AG04450 (cell line): Measurements from ENCODE around the gene SOX18. TPM values are rescaled to one million over a fixed set of nuclear protein-coding genes. Genes with fewer than 3 reads are reported as not detected.

Experiments used
- CTCF ChIA-PET: fragments of 300-600, 350-600 bp; formaldehyde crosslinking; extraction: SDS; loops from one replicate; lab custom pipeline; 2022; ENCODE audit warnings: antibody characterized with exemption, inconsistent platforms; lab: Charles Lee
- POLR2A ChIA-PET: fragments of 350-600 bp; formaldehyde crosslinking; extraction: SDS; loops from one replicate; lab custom pipeline; 2021; ENCODE audit warnings: antibody characterized with exemption, inconsistent platforms; lab: Yijun Ruan, JAX
- DNase-seq: peaks from one replicate; pipeline ENCODE4 v3.0.0-alpha.2; 2011; ENCODE audit warnings: low read depth, low spot score
- H3K27ac ChIP-seq: one replicate; pipeline ENCODE4 v1.5.1; 2012; ENCODE audit warnings: low read depth, low read length, control low read depth
- H3K27me3 ChIP-seq: one replicate; pipeline ENCODE4 v1.6.0; 2012; ENCODE audit warnings: low read length; ENCODE audit not compliant: control insufficient read depth, insufficient read depth
- H3K4me3 ChIP-seq: 2 replicates; pipeline ENCODE4 v1.5.1; 2011; ENCODE audit warnings: mild to moderate bottlenecking, low read depth, low read length, control low read depth
- H3K9me3 ChIP-seq: 2 replicates; pipeline ENCODE4 v1.5.1; 2012; ENCODE audit warnings: low read length; ENCODE audit not compliant: control insufficient read depth, insufficient read depth
- polyA plus RNA-seq: library from polyadenylated mRNA; depleted of rRNA; stranded (reverse); fragments of >200 nt; gene quantifications from 2 replicates; pipeline ENCODE4 v1.2.3, GENCODE V29; 2011
- TF ChIP-seq, protein P1 (sequence below): IDR thresholded peaks from 2 replicates; pipeline ENCODE4 v1.5.1; 2011; ENCODE audit warnings: low read depth, low read length, control low read depth, inconsistent platforms

Gene SOX18
- polyA plus RNA-seq, 1 experiment, result not detected

DNA sequence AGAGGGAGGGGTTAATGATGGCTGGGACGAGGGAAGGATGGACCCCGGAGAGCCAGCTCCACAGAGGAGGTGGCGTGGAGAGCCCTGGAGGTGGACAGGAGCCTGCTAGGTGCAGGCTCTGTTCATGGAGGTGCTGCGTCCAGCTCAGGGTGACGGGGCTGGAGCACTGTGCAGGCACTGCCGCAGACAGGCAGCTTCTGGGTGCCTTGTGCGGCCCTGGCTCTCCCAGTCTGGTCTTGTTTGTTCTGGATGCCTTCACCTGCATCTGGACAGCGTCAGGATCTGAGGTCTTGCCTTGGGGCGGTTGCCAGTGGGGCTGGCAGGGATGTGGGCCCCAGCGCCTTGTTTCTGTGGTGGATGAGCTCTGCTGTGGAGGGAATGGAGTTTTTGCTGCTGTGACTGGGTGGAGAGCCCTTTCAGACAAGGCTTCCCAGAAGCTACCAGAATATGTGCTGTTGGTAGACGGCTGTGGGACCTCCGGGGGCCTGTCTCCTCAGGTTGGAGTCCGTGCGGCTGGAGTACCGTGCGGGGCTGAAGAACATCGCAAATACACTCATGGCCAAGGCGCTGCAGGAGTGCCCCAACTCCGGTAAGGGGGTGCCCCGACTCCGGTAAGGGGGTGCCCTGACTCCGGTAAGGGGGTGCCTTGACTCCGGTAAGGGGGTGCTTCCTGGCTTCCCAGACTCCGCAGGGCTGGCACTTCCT is 21.3 kb downstream of the SOX18 start:
- H3K4me3 ChIP-seq, result no peak overlapping the region
- TF ChIP-seq, protein P1, sequence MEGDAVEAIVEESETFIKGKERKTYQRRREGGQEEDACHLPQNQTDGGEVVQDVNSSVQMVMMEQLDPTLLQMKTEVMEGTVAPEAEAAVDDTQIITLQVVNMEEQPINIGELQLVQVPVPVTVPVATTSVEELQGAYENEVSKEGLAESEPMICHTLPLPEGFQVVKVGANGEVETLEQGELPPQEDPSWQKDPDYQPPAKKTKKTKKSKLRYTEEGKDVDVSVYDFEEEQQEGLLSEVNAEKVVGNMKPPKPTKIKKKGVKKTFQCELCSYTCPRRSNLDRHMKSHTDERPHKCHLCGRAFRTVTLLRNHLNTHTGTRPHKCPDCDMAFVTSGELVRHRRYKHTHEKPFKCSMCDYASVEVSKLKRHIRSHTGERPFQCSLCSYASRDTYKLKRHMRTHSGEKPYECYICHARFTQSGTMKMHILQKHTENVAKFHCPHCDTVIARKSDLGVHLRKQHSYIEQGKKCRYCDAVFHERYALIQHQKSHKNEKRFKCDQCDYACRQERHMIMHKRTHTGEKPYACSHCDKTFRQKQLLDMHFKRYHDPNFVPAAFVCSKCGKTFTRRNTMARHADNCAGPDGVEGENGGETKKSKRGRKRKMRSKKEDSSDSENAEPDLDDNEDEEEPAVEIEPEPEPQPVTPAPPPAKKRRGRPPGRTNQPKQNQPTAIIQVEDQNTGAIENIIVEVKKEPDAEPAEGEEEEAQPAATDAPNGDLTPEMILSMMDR, result no peak
- ChIA-PET POLR2A (no interaction called here), CTCF (interaction anchor here (1.1 to 1.3 kb wide), 2 partner anchors 11 to 13 kb away, joined by 3 to 4 read pairs; no protein-coding TSS in a partner anchor)
- DNase-seq, result no peak
- no peaks in the 10 kb centered on the region; the same call in 1 of the 2 replicates for H3K9me3 ChIP-seq
- H3K27ac ChIP-seq, result no peak overlapping the region
- H3K27me3 ChIP-seq, result no peaks in the 10 kb centered on the region

DNA sequence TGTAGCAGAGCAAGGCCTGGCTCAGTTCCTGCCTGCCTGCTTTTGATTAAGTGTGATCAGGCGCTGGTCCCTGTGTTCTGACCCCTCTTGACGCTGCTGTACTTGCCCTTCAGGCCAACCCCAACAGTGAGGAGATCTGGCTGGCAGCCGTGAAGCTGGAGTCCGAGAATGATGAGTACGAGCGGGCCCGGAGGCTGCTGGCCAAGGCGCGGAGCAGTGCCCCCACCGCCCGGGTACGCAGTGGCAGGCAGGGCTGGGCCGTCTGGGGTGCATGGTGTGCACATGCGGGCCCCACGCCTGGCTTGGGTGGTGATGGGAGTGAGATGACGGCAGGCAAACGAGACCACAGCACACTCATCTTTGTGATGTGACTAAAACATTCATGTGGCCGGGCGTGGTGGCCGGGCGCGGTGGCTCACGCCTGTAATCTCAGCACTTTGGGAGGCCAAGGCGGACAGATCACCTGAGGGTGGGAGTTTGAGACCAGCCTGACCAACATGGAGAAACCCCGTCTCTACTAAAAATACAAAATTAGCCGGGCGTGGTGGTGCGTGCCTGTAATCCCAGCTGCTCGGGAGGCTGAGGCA is 23.5 kb downstream of the SOX18 start:
- H3K4me3 ChIP-seq, result no peak overlapping the region
- ChIA-PET POLR2A (no interaction called here), CTCF (no interaction called here)
- no peaks in the 10 kb centered on the region; the same call in 1 of the 2 replicates for H3K9me3 ChIP-seq
- H3K27me3 ChIP-seq, result no peaks in the 10 kb centered on the region
- H3K27ac ChIP-seq, result no peak overlapping the region
- no peak for DNase-seq
- TF ChIP-seq, protein P1, result no peak

DNA sequence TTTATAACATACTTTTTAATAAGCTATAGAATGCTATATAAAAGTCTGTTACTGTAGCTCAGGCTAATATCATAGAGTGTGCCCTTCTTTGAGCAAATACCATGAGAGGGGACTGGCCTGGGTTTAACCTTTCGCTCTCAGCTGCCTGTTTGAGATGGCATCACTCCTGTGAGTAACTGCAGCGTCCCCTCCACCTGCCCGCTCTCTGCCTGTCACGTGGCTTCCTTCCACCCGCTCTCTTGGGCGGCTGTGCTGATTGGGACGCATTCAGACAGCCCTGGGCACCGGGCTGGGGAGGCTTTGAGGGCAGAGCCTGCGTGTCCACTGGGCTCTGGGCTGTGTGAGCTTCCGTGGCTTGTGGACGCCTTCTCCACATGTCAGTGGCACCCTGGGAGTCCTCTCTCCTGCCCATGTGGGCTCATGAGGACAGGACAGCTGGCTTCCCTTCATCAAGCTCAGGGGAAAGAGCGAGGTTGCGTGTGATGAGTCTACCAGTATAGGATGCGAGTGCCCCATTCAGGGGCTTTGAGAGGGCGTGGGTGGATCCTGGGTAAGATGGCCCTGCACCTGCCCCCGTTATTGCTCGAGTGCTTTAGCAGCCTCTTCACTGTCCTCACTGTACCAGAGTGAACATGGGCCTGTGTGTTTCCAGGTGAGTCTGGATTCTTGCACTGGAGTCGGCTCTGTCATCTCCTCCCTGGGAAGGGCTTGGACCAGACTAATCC is 24.2 kb downstream of the SOX18 start:
- CTCF ChIA-PET, result no interaction called here
- Histone ChIP-seq H3K9me3 (no peaks in the 10 kb centered on the region; the same call in 1 of the 2 replicates), H3K27ac (no peak overlapping the region), H3K4me3 (no peak overlapping the region), H3K27me3 (no peaks in the 10 kb centered on the region)
- POLR2A ChIA-PET, result no interaction called here
- TF ChIP-seq, protein P1, result no peak
- no peak for DNase-seq

DNA sequence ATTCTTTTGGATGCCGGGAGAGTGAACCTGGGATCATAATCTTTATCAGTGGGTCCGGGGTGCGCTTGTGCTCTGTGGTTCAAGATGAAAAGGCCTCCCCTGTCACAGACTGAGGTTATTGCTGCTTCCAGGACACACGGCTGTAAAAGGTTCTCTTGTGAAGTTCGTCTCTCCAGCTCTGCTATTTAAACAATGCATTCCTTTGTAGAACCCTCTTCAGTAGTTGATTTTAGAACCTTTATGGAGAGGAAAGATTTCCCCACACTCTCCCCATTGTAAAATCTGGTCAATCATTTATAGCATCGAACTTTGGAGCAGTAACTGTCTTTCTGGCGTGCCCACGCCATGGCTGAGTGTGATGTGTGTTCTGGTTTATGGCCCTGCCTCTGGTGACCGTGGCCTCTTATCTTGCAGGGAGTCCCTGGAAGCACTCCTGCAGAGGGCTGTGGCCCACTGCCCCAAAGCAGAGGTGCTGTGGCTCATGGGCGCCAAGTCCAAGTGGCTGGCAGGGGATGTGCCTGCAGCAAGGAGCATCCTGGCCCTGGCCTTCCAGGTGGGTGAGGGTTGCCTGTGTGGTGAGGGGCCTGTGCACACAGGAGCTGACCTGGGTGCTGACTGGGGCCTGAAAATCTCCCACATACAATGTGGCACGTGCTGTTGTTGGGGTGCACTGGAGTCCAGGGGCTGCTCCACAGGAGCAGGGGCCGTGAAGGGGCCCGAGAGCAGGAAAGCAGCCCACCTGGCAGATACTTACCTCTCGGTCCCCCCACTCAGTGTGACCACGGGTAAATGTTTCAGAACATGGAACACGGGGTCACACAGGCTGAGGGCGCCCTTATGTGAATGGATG is 25.1 kb downstream of the SOX18 start:
- Histone ChIP-seq H3K4me3 (no peak overlapping the region), H3K27ac (no peak overlapping the region), H3K27me3 (no peaks in the 10 kb centered on the region), H3K9me3 (no peaks in the 10 kb centered on the region; the same call in 1 of the 2 replicates)
- TF ChIP-seq, protein P1, result no peak
- ChIA-PET CTCF (no interaction called here), POLR2A (no interaction called here)
- no peak for DNase-seq
